Measurements from ENCODE around the gene NELL1. TPM values are rescaled to one million over a fixed set of nuclear protein-coding genes. Genes with fewer than 3 reads are reported as not detected.

NELL1 gene
- polyA plus RNA-seq, 1 of the 3 experiments (the other 2 are of a cell fraction) = not detected

DNA sequence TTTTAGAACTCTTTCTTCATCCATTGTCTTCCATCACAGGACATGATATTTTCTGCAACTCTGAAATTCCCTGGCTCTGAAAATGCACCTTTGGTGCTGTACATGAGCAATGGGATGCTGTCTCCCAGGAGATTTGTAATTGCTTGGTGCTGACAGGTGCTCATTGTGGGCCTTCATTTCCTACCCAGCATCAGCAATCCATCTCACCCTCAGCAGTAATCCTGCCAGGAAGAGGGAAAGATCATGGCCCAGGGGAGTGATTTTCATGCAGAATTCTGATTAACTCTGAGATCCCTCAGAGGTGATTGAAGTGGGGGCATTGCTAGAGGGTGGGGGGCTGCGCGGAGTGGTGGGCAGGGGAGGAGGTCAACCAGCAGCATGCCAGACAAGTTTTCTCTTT, 651.7 kb downstream of the NELL1 start (continued):
- TF ChIP-seq, protein P1, sequence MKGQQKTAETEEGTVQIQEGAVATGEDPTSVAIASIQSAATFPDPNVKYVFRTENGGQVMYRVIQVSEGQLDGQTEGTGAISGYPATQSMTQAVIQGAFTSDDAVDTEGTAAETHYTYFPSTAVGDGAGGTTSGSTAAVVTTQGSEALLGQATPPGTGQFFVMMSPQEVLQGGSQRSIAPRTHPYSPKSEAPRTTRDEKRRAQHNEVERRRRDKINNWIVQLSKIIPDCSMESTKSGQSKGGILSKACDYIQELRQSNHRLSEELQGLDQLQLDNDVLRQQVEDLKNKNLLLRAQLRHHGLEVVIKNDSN (IDR thresholded peaks at IDR 0.05; ENCODE audit: borderline replicate concordance, low read depth) = no peak
- TF ChIP-seq, protein P2, sequence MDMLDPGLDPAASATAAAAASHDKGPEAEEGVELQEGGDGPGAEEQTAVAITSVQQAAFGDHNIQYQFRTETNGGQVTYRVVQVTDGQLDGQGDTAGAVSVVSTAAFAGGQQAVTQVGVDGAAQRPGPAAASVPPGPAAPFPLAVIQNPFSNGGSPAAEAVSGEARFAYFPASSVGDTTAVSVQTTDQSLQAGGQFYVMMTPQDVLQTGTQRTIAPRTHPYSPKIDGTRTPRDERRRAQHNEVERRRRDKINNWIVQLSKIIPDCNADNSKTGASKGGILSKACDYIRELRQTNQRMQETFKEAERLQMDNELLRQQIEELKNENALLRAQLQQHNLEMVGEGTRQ (IDR thresholded peaks at IDR 0.05; ENCODE audit: borderline replicate concordance, low read depth, low read length) = no peak
- no peak for TF ChIP-seq FOXJ3 (CRISPR knock-in tag; IDR thresholded peaks at IDR 0.05)
- no peak for TF ChIP-seq EP300 (IDR thresholded peaks at IDR 0.05; ENCODE audit: borderline replicate concordance in 1 of 2, low read depth in 1 of 2, low read length in 1 of 2)
- TF ChIP-seq SMC3 (IDR thresholded peaks at IDR 0.05; ENCODE audit: low read depth, low read length) = no peak

DNA sequence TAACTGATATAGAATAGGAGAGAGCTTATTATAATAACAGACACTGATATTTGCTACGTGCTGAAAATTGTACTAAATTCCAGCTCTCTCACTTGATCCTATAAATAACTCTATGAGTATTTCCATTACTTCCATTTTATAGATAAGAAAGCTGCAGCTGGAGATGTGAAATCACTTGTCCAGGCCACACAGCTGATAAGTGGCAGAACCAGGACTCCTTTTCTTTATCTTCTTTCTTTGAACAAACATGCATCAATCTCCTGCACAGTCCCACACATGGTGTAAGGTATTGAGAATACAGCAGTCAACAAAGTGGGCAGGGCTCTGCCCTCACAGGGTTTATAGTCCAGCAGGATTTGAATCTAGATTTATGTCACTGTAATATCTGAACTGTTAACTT, 652.1 kb downstream of the NELL1 start:
- POLR2A ChIA-PET = no interaction called here
- no peak overlapping the region for H2AFZ ChIP-seq (ENCODE audit: low read depth)

More for the DNA sequence above, 652.1 kb downstream of the NELL1 start:
- Histone ChIP-seq H3K4me1 (ENCODE audit: control insufficient read depth in 1 of 2, insufficient read depth in 2 of 2, low read depth in 1 of 2, low read length in 1 of 2) (peaks cover 0 to 4% of the 10 kb centered on the region in 2 experiments; a peak in 1 of 4 replicates), H3K9ac (no peak overlapping the region), H3K27ac (ENCODE audit: low read depth in 2 of 2, low read length in 1 of 2) (peak overlapping the region in 1 of 2 experiments; percentile 39; a peak in 1 of 4 replicates), H3F3A (replicated peaks; ENCODE audit: insufficient read depth) (no peaks in the 10 kb centered on the region), H3K36me3 (replicated peaks in 1 of 2; ENCODE audit: control insufficient read depth in 1 of 2, insufficient read depth in 2 of 2, low read length in 1 of 2) (no peaks in the 10 kb centered on the region), H4K20me1 (ENCODE audit: insufficient read depth) (no peaks in the 10 kb centered on the region), H3K9me2 (no peaks in the 10 kb centered on the region), H3K4me3 (ENCODE audit: low read depth in 2 of 2, low read length in 1 of 2) (no peak overlapping the region), H3K79me2 (ENCODE audit: insufficient read depth) (no peaks in the 10 kb centered on the region), H3K9me3 (no peaks in the 10 kb centered on the region), H3K27me3 (ENCODE audit: insufficient read depth) (no peaks in the 10 kb centered on the region), H3K4me2 (no peak overlapping the region)
- DNase-seq = no peak
- 4% methylated on average over 1 of the region's 1 CpG for WGBS (ENCODE audit: low lambda C conversion rate)
- CTCF ChIA-PET = interaction anchor here (0.6 to 0.7 kb wide), 2 partner anchors 144 to 294 kb away, joined by 3 read pairs; no protein-coding TSS in a partner anchor
- peak; percentile 64; the same call in 1 of the 2 replicates for TF ChIP-seq RCOR1 (IDR thresholded peaks at IDR 0.05; ENCODE audit: low read length)
- TF ChIP-seq, protein P3, sequence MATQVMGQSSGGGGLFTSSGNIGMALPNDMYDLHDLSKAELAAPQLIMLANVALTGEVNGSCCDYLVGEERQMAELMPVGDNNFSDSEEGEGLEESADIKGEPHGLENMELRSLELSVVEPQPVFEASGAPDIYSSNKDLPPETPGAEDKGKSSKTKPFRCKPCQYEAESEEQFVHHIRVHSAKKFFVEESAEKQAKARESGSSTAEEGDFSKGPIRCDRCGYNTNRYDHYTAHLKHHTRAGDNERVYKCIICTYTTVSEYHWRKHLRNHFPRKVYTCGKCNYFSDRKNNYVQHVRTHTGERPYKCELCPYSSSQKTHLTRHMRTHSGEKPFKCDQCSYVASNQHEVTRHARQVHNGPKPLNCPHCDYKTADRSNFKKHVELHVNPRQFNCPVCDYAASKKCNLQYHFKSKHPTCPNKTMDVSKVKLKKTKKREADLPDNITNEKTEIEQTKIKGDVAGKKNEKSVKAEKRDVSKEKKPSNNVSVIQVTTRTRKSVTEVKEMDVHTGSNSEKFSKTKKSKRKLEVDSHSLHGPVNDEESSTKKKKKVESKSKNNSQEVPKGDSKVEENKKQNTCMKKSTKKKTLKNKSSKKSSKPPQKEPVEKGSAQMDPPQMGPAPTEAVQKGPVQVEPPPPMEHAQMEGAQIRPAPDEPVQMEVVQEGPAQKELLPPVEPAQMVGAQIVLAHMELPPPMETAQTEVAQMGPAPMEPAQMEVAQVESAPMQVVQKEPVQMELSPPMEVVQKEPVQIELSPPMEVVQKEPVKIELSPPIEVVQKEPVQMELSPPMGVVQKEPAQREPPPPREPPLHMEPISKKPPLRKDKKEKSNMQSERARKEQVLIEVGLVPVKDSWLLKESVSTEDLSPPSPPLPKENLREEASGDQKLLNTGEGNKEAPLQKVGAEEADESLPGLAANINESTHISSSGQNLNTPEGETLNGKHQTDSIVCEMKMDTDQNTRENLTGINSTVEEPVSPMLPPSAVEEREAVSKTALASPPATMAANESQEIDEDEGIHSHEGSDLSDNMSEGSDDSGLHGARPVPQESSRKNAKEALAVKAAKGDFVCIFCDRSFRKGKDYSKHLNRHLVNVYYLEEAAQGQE (IDR thresholded peaks at IDR 0.05; ENCODE audit: low read depth, low read length) = no peak
- TF ChIP-seq GATA2 (CRISPR knock-in tag; IDR thresholded peaks at IDR 0.05) = peak; percentile 74
